HL-60 (cell line): Measurements from ENCODE around the gene EGFL6.

ENCODE experiments used
- GABPA ChIP-seq: IDR thresholded peaks from 2 replicates; pipeline ENCODE4 v1.6.1; 2012; ENCODE audit warnings: low read depth
- POLR2AphosphoS5 ChIP-seq: IDR thresholded peaks from 2 replicates; pipeline ENCODE4 v1.6.1; 2012; ENCODE audit warnings: low read depth
- SPI1 ChIP-seq: IDR thresholded peaks from 2 replicates; pipeline ENCODE4 v1.6.1; 2012; ENCODE audit warnings: low read depth, mild to moderate bottlenecking, borderline replicate concordance
- TF ChIP-seq, protein P1 (sequence below): IDR thresholded peaks from one replicate; pipeline ENCODE4 v1.5.1; 2011; ENCODE audit warnings: low read length, control low read depth, inconsistent platforms; ENCODE audit not compliant: insufficient read depth
- TF ChIP-seq, protein P2 (sequence below): IDR thresholded peaks from 2 replicates; pipeline ENCODE4 v1.6.1; 2012; ENCODE audit warnings: low read depth; ENCODE audit not compliant: insufficient replicate concordance

- TF ChIP-seq POLR2AphosphoS5 = no peak
- TF ChIP-seq, protein P1, sequence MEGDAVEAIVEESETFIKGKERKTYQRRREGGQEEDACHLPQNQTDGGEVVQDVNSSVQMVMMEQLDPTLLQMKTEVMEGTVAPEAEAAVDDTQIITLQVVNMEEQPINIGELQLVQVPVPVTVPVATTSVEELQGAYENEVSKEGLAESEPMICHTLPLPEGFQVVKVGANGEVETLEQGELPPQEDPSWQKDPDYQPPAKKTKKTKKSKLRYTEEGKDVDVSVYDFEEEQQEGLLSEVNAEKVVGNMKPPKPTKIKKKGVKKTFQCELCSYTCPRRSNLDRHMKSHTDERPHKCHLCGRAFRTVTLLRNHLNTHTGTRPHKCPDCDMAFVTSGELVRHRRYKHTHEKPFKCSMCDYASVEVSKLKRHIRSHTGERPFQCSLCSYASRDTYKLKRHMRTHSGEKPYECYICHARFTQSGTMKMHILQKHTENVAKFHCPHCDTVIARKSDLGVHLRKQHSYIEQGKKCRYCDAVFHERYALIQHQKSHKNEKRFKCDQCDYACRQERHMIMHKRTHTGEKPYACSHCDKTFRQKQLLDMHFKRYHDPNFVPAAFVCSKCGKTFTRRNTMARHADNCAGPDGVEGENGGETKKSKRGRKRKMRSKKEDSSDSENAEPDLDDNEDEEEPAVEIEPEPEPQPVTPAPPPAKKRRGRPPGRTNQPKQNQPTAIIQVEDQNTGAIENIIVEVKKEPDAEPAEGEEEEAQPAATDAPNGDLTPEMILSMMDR = no peak
- no peak for TF ChIP-seq GABPA
- TF ChIP-seq, protein P2, sequence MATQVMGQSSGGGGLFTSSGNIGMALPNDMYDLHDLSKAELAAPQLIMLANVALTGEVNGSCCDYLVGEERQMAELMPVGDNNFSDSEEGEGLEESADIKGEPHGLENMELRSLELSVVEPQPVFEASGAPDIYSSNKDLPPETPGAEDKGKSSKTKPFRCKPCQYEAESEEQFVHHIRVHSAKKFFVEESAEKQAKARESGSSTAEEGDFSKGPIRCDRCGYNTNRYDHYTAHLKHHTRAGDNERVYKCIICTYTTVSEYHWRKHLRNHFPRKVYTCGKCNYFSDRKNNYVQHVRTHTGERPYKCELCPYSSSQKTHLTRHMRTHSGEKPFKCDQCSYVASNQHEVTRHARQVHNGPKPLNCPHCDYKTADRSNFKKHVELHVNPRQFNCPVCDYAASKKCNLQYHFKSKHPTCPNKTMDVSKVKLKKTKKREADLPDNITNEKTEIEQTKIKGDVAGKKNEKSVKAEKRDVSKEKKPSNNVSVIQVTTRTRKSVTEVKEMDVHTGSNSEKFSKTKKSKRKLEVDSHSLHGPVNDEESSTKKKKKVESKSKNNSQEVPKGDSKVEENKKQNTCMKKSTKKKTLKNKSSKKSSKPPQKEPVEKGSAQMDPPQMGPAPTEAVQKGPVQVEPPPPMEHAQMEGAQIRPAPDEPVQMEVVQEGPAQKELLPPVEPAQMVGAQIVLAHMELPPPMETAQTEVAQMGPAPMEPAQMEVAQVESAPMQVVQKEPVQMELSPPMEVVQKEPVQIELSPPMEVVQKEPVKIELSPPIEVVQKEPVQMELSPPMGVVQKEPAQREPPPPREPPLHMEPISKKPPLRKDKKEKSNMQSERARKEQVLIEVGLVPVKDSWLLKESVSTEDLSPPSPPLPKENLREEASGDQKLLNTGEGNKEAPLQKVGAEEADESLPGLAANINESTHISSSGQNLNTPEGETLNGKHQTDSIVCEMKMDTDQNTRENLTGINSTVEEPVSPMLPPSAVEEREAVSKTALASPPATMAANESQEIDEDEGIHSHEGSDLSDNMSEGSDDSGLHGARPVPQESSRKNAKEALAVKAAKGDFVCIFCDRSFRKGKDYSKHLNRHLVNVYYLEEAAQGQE = no peak
- TF ChIP-seq SPI1 = no peak
These were observed 21.7 kb upstream of the EGFL6 start for GRCh38 chrX:13547671-13548070.
